Measurements from ENCODE around the gene TEKT1.

DNA sequence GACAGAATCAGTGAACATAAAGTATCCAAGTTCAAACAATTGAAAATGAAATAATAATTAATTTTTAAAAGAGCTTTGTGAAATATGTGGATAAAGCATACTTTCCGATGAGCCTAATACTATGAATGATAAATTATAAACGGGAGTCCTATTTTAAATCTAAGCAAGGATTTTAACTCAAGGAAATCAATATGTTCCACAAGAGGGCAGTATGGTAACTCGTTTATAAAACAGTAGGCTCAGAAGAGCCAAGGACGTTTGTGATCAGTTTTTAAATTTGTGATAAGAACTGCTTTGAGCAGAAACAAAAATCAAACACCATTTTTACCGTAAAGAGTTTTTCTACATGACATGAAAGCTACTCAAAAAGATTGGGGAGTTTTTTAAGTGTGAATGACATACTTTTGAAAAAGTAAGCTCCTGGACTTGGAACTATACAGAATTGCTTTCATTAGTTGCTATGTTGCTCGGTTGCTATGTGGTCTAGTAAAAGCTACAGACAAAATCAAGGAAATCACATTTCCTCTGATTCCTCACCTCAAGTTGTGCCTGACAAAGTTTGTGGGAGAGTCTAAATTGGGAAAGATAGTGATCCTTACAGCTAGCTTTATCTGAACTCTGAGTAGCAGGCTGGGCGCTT, 11.8 kb upstream of the TEKT1 start:
- TF ChIP-seq GATA3 (IDR thresholded peaks at IDR 0.05; ENCODE audit: low read depth, low read length) = no peak
- no peak for TF ChIP-seq GATA2 (IDR thresholded peaks at IDR 0.05; ENCODE audit: low read depth, low read length)
